ENCODE results near the gene MRPL49. TPM values are rescaled to one million over a fixed set of nuclear protein-coding genes. Genes with fewer than 3 reads are reported as not detected.
A peak's percentile ranks its signal among the peaks of the same experiment; 100 is the strongest.

MRPL49 gene
- total and polyA plus RNA-seq, 2 of the 8 experiments (the other 6 are each of a cell fraction or from before 2014, with no cell fraction given) = 54.0 to 84.8 TPM

GRCh38 chr11:65095974-65096806 lies 25.9 kb upstream of the MRPL49 start, which contains the start of gene VPS51 (continued):
- TF ChIP-seq CHD7 (IDR thresholded peaks at IDR 0.05; ENCODE audit: insufficient replicate concordance, low read length) (no peak), TCF12 (IDR thresholded peaks at IDR 0.05; ENCODE audit: low read depth, low read length) (peak; percentile 92), EP300 (IDR thresholded peaks at IDR 0.05; ENCODE audit: borderline replicate concordance in 1 of 2, low read depth in 2 of 2, low read length in 2 of 2) (peak in 1 of 2 experiments; percentile 86; a peak in 2 of 3 replicates), CBX5 (IDR thresholded peaks at IDR 0.05; ENCODE audit: low read depth, low read length) (no peak), RFX5 (IDR thresholded peaks at IDR 0.05; ENCODE audit: borderline replicate concordance, low read depth, low read length) (no peak), POLR2AphosphoS5 (IDR thresholded peaks at IDR 0.05; ENCODE audit: low read depth, low read length) (peak; percentile 92), NANOG (IDR thresholded peaks at IDR 0.05; ENCODE audit: insufficient read depth, low read depth, low read length, poor library complexity, severe bottlenecking) (no peak), POLR2A (IDR thresholded peaks at IDR 0.05; ENCODE audit: control extremely low read depth in 1 of 2, low read depth in 2 of 2, low read length in 2 of 2) (peak; percentile 75 to 86), NRF1 (IDR thresholded peaks at IDR 0.05; ENCODE audit: low read depth, low read length) (no peak), RBBP5 (IDR thresholded peaks at IDR 0.05; ENCODE audit: borderline replicate concordance, low read depth, low read length) (0 out of 2 replicates have a peak, but pooled peaks have one; percentile 71)

All from H1 (cell line).